GM21529 (cell line): ENCODE data around the gene ABI2.

Experiments
- ATAC-seq: cut with Tn5 transposase; IDR thresholded peaks from one replicate; pipeline ENCODE4 v1.9.1; 2021; ENCODE audit not compliant: unreplicated experiment

Gene ABI2

DNA sequence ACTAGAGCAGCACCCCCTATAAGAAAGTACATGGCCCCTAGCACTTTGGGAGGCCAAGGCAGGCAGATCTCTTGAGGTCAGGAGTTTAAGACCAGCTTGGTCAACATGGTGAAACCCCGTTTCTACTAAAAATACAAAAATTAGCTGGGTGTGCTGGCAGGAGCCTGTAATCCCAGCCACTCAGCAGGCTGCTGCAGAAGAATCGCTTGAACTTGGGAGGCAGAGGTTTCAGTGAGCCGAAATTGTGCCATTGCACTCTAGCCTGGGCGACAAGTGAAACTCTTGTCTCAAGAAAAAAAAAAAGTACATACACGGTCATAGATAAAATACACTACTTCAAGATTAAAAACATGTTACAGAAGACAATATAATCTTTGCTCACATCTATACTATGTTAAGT is 143.1 kb downstream of the ABI2 start:
- no peak for ATAC-seq

DNA sequence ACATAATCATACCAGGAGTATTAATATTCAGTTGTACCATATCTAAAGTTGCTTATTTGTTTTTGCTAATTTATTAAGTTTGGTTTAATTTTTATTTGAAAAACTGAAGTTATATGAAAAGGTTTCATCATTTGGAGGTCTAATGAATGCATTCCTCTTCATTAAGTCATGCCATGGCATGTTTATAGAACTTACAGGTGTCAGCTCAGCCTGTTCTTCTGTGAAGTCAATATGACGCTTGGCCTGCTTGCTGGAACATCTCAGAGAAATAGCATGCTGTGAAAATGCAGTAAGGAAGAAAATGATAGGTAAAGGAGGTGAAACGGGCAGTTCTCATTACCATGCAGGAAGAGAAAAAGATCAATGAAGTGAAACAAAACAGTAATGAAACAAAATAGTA is 148.7 kb downstream of the ABI2 start:
- ATAC-seq: no peak

DNA sequence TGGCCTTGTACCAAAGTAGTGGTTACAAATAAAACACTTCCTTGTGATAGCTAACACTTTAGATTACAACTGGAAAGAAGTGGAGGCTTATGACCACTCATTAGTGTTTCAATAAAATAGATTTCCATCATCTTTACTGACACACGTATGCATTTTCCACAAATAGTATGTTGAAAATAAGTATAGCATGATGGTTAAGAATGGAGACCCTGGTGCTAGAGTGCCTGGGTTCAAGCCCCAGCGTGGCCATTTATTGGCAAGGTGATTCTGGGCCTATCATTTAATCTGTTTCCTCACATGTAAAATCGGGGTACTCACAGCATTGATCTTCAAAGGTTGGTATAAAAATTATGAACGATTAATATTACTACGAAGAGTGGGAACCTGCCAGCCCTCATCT is 152.4 kb downstream of the ABI2 start:
- ATAC-seq: no peak

DNA sequence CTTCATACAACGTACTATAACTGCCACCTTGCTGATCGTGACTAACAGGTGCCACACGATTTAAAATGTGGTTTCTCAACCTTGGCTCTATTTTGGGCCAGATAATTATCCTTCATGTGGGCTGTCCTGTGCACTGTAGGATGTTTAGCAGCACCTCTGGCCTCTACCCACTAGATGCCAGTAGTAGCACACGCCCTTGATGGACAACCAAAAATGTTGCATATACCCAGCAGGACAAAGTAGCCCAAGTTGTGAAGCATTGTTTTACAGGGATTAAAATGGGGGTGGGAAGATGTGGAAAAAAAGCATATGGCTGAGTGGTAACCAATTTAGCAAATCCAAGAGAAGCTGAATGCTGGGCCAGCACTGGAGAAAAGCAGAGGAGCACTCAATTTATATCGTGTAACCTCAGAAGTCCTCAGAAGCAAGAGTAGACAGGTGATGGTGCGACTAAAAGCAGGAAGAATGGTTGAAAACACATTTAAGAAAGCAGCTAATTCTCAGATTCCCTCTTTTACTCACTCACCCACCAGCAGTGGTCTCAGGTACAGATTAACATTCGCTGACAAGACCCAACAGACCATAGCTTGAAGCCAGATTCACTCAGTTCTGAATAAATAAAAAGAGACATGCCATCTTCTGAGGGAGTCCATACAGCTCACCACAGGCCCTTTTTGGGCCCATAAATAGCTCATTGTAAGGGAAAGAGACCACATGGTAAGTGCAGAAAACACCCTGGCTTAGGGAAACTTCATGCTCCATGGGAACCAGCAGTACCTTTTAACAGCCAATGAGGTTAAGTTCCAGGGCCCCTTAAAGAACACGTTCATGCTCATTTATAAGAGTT is 156.3 kb downstream of the ABI2 start:
- ATAC-seq: peak; percentile 88

DNA sequence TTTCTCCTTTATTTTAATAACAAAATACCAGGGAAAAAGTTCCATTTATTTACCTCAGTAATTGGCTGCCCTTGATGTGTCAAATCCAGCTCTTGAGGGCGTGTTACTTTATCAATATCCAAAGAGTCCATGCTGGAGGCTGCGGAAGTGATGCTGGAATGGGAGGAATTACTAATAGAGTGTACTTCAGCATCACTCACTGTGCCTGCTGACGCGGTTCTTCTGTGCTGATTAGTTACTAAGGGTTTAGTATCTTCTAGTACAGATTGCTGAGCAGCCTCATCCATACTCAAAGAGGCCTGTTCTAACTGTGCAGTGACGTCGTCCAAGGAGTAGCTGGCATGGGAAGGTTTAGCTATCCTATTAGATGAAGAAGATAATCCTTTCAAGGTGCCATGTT is 161.3 kb downstream of the ABI2 start:
- ATAC-seq: no peak

DNA sequence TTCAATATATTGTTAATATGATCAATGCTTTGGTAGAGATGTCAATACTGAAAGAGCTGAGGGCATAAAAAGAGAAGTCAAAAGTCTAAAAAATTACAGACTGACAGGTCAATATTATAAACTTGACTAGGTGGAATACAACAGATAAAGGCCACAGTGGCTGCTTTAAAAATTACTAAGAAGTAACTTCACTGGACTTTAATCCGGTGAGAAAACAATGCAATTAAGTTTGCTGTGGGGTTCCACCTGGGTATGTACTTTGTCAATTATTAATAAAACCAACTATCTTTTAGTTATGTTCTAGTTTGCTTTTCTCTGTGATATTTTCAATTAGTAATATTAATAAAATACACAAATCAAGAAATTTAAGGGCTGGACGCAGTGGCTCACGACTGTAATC is 162.2 kb downstream of the ABI2 start:
- no peak for ATAC-seq

DNA sequence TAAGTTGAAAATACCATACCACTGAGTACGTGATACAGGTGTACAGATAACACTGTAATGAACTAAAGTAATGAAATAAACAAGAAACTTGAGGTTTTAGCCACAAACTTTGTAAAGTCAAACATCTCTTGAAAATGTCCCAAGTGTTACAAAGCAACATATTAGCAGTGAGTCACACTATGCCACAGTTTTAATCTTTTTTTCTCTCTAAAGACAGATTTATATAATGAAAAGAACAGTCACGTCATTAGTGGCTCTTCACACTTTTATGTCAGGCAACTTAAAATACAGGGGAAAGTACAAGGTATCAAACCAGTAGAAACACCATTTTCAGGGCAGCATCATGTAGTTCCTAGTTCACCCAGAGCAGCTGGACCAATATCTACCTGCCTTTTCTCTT is 164.8 kb downstream of the ABI2 start:
- ATAC-seq: no peak
